Esophagus muscularis mucosa (tissue), 4 donors: Measurements from ENCODE around the gene UBASH3A. TPM values are rescaled to one million over a fixed set of nuclear protein-coding genes. Genes with fewer than 3 reads are reported as not detected.
"Not testable (repeated sequence)": the region's sequence is repeated elsewhere in the genome, so short reads cannot be mapped to it uniquely, and the experiment has no call there.

Experiments used
- DNase-seq: peaks from one replicate; pipeline ENCODE4 v3.0.0-alpha.2; 2017; ENCODE audit errors: extremely low spot score
- H3K27ac ChIP-seq, 4 donors: fragments of 200-600 bp; sonication (generic); replicated peaks in 1 of 4; 1 replicate in 3 of 4; 2 replicates in 1 of 4; pipeline ENCODE4 v1.5.1; 2016 to 2019; ENCODE audit warnings: mild to moderate bottlenecking in 1 of 4
- H3K27me3 ChIP-seq, 4 donors: fragments of 200-600 bp; sonication (generic); one replicate each; pipeline versions ENCODE4 v1.5.1 to v1.6.0; 2016 to 2019
- H3K36me3 ChIP-seq, 4 donors: fragments of 200-600 bp; sonication (generic); one replicate each; pipeline ENCODE4 v1.5.1; 2016 to 2019
- H3K4me1 ChIP-seq, 4 donors: fragments of 200-600 bp; sonication (generic); one replicate each; pipeline ENCODE4 v1.5.1; 2016 to 2019
- H3K4me3 ChIP-seq, 4 donors: fragments of 200-600 bp; sonication (generic); 1 replicate in 2 of 4; 2 replicates in 2 of 4; pipeline ENCODE4 v1.5.1; 2016 to 2019; ENCODE audit warnings: mild to moderate bottlenecking in 4 of 4, moderate library complexity in 1 of 4
- H3K9me3 ChIP-seq, 4 donors: fragments of 200-600 bp; sonication (generic); 1 replicate in 3 of 4; 2 replicates in 1 of 4; pipeline ENCODE4 v1.5.1; 2016 to 2019
- EP300 ChIP-seq: sonication (generic); formaldehyde crosslinking; IDR thresholded peaks from one replicate; pipeline ENCODE4 v1.6.1; 2017; ENCODE audit warnings: antibody characterized with exemption
- POLR2A ChIP-seq: fragments of 450-650 bp; IDR thresholded peaks from one replicate; pipeline ENCODE4 v1.6.1; 2017; ENCODE audit warnings: antibody characterized with exemption, moderate library complexity, mild to moderate bottlenecking, low read depth
- POLR2AphosphoS5 ChIP-seq, 2 donors: sonication (generic); formaldehyde crosslinking; IDR thresholded peaks; one replicate each; pipeline ENCODE4 v1.6.1; 2017; ENCODE audit warnings: antibody characterized with exemption in 2 of 2
- WGBS: methylation state at CpG from one replicate; pipeline ENCODE4 v1.1.5; 2018; 5-methylcytosine and 5-hydroxymethylcytosine counted together
- intact Hi-C: fragments of 100-400 bp; cut with DNase I; formaldehyde crosslinking; loops from one replicate; pipeline ENCODE4 v1.15.1; 2023
- total RNA-seq, 4 donors: library from RNA; depleted of rRNA; stranded (reverse); fragments of >200 nt; gene quantifications; one replicate each; pipeline versions ENCODE4 v1.1.0 to v1.2.1, GENCODE V29; 2016
- TF ChIP-seq, protein P1 (sequence below), 3 experiments: fragments of 200-600 bp in 2 of 3; fragments of 450-650 bp in 1 of 3; sonication (generic) in 2 of 3; IDR thresholded peaks; one replicate each; pipeline ENCODE4 v1.5.1; 2017 to 2019; ENCODE audit warnings: antibody characterized with exemption in 3 of 3, mild to moderate bottlenecking in 2 of 3, moderate library complexity in 1 of 3

The UBASH3A gene
- total RNA-seq, 4 donors from 2014 or later, result 0.17 to 0.78 (median 0.50) TPM; not detected in 1

DNA sequence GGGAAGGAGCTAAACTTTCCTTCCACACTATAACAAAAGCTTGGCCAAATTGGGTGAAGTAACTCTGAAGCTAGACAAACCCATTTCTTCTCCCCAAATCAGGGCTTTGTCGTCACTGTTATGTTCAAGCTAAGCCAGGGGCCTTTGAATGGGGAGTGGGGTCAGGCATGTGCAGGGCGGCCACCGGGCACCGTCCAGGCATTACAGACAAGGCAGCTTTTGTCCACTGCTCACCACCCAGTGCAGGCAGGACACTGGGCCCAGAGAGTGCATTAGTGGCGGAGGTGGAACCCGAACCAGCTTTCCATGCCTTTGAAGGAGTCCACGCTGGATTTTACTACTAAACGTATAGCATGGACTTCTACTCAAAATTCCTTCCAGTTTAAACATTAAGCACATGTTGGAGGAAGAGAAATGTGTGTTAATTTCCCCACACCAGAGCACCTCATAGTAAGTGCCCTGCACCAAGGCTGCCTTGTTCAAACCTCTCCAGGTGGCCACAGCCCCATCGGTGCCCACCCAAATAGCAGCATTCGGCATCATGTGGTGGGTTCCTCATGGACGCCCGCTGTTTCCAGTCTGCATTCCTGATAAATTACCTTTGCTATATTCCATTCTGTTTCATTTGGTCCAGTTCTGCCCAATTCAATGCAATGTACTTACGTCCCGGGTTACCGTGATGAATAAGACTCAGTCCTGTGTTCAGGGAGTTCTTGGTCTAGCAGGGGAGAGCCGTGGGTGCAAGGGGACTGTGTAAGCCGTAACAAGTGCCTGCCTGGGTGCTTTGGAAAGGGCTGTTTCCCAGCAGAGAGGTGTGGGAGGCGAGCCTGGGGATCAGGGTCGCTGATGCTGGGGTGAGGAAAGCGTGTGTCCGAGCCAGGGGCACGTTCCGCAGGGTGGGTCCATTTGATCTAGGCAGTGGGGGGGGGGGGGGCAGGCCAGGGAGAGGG is 1.6 kb downstream of the UBASH3A start:
- H3K4me3 ChIP-seq, result no peak overlapping the region
- DNase-seq, result no peak
- intact Hi-C loops, result no loop called here

DNA sequence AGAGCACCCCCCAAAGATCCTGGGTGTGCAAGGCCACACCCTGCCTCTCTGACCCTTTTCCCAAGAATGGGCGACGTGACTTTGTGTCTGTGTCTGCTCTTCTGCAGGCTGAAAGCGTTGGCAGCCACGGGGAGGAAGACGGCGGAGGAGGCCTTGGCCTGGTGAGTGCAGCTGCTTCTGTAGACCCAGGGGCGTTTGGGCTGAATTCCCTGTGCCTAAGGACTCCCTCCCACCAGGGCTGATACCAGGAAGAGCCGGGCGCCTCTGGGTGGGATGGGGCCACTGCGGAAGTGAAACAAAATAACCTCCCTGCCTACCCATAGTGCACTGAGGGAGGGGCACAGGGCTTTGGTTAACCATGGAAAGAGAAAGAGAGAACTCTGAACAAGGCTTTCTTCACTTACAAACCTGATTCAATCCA is 2.5 kb downstream of the UBASH3A start:
- H3K4me1 ChIP-seq, result no peaks in the 10 kb centered on the region
- 85% methylated on average over 10 of the region's 10 CpGs for WGBS
- no peak overlapping the region for H3K4me3 ChIP-seq
- intact Hi-C loops, result no loop called here
- H3K27ac ChIP-seq, result no peak overlapping the region
- no peak for TF ChIP-seq POLR2A
- TF ChIP-seq POLR2AphosphoS5 (IDR thresholded peaks at IDR 0.05), result no peak
- no peak for TF ChIP-seq EP300
- TF ChIP-seq, protein P1, sequence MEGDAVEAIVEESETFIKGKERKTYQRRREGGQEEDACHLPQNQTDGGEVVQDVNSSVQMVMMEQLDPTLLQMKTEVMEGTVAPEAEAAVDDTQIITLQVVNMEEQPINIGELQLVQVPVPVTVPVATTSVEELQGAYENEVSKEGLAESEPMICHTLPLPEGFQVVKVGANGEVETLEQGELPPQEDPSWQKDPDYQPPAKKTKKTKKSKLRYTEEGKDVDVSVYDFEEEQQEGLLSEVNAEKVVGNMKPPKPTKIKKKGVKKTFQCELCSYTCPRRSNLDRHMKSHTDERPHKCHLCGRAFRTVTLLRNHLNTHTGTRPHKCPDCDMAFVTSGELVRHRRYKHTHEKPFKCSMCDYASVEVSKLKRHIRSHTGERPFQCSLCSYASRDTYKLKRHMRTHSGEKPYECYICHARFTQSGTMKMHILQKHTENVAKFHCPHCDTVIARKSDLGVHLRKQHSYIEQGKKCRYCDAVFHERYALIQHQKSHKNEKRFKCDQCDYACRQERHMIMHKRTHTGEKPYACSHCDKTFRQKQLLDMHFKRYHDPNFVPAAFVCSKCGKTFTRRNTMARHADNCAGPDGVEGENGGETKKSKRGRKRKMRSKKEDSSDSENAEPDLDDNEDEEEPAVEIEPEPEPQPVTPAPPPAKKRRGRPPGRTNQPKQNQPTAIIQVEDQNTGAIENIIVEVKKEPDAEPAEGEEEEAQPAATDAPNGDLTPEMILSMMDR (IDR thresholded peaks at IDR 0.05), result no peak
- no peaks in the 10 kb centered on the region for H3K36me3 ChIP-seq
- H3K9me3 ChIP-seq, result peaks cover 0 to 12% (median 6%) of the 10 kb centered on the region in 4 donors
- no peak for DNase-seq
- H3K27me3 ChIP-seq, result peaks cover 0 to 43% (median 0%) of the 10 kb centered on the region in 4 donors

More for the DNA sequence above, 1.6 kb downstream of the UBASH3A start:
- no peaks in the 10 kb centered on the region for H3K4me1 ChIP-seq
- H3K36me3 ChIP-seq, result no peaks in the 10 kb centered on the region
- H3K9me3 ChIP-seq, result peaks cover 0 to 12% (median 6%) of the 10 kb centered on the region in 4 donors
- TF ChIP-seq POLR2AphosphoS5 (IDR thresholded peaks at IDR 0.05), result no peak
- no peak for TF ChIP-seq POLR2A
- TF ChIP-seq, protein P1 (IDR thresholded peaks at IDR 0.05), result no peak
- TF ChIP-seq EP300, result no peak
- no peak overlapping the region for H3K27ac ChIP-seq
- peaks cover 0 to 38% (median 0%) of the 10 kb centered on the region in 4 donors for H3K27me3 ChIP-seq
- WGBS, result 94% methylated on average over 18 of the region's 23 CpGs

DNA sequence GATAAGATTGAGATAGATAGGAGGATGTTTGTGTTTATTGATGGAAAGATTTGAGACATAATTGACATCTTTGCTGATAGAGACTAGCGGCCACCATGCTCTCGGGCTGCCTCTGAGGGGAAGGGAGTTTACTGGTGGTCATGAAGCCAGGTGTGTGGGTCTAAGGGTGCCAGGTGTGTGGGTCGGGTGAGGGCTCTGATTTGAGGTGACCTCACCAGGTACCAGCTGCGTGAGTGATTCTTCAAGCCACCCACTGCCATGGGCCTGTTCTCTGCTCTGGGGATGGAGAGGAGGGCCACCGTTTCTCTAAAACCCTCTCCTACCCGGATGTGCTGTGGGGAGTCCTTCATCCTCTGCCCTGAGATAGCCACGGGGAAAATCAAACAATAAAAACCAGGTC is 3.2 kb downstream of the UBASH3A start:
- DNase-seq, result no peak

DNA sequence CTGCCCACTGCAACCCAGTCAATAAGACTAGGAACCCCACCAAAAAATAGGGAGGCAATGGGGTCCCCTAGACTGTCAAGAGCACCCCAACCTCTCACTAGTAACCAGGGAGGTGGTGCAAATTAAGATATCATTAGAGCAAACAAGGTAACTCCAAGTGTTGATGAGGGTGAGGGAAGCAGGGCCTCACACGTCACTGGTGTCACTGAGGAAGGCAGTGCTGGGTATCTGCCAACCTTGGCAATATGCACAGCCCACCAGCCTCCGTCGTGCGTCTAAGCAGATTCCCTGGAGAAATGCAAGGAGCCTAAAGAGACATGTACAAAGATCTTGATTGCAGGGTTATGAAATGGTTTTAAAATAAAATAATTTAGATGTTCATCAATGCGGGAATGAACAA is 3.8 kb downstream of the UBASH3A start:
- peaks cover 0 to under 1% (median under 1%) of the 10 kb centered on the region in 4 donors for H3K9me3 ChIP-seq
- H3K27me3 ChIP-seq, result peaks cover 0 to 56% (median 0%) of the 10 kb centered on the region in 4 donors
- TF ChIP-seq, protein P1 (IDR thresholded peaks at IDR 0.05), result no peak
- TF ChIP-seq POLR2A (no peak), EP300 (no peak), POLR2AphosphoS5 (IDR thresholded peaks at IDR 0.05) (no peak)
- no peaks in the 10 kb centered on the region for H3K36me3 ChIP-seq
- intact Hi-C loops, result no loop called here
- 60% methylated on average over 5 of the region's 5 CpGs for WGBS
- no peak overlapping the region for H3K4me3 ChIP-seq
- DNase-seq, result no peak
- no peak overlapping the region for H3K27ac ChIP-seq
- H3K4me1 ChIP-seq, result no peaks in the 10 kb centered on the region

More for the DNA sequence above, 3.2 kb downstream of the UBASH3A start:
- peaks cover 0 to 7% (median 3%) of the 10 kb centered on the region in 4 donors for H3K9me3 ChIP-seq
- no peaks in the 10 kb centered on the region for H3K36me3 ChIP-seq
- no peak overlapping the region for H3K4me3 ChIP-seq
- peaks cover 0 to 50% (median 0%) of the 10 kb centered on the region in 4 donors for H3K27me3 ChIP-seq
- intact Hi-C loops, result no loop called here
- H3K27ac ChIP-seq, result no peak overlapping the region
- TF ChIP-seq POLR2AphosphoS5 (IDR thresholded peaks at IDR 0.05) (no peak), POLR2A (no peak)
- TF ChIP-seq, protein P1 (IDR thresholded peaks at IDR 0.05), result no peak
- 87% methylated on average over 7 of the region's 7 CpGs for WGBS
- H3K4me1 ChIP-seq, result no peaks in the 10 kb centered on the region

DNA sequence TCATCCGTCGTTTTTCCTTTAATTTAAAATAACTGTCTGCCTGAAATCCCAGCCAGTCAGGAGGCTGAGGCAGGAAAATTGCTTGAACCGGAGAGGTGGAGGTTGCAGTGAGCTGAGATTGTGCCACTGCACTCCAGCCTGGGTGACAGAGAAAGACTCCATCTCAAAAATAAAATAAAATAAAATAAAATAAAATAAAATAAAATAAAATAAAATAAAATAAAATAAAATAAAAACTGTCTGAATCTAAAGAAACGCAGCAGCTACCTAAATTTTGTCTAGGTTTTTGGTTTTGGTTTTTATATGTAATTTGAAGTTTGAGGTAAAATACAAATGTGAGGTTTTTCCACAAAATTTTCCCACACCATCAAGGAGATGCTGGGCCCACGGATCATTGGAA is 5.0 kb downstream of the UBASH3A start:
- H3K27me3 ChIP-seq, result peaks cover 0 to 63% (median 0%) of the 10 kb centered on the region in 4 donors
- DNase-seq, H3K4me3 ChIP-seq, intact Hi-C loops, H3K36me3 ChIP-seq, H3K4me1 ChIP-seq, H3K9me3 ChIP-seq, H3K27ac ChIP-seq: not testable (repeated sequence)
- WGBS, result 68% methylated on average over 5 of the region's 5 CpGs
